HG03575 (cell line): ENCODE results near the gene FZD1.
"Not testable (repeated sequence)": the region's sequence is repeated elsewhere in the genome, so short reads cannot be mapped to it uniquely, and the experiment has no call there.

Source experiments
- ATAC-seq: cut with Tn5 transposase; IDR thresholded peaks from one replicate; pipeline ENCODE4 v1.9.1; 2021; ENCODE audit not compliant: unreplicated experiment, insufficient number of reproducible peaks, low FRiP score; ENCODE audit errors: extremely low read depth

FZD1 gene

DNA sequence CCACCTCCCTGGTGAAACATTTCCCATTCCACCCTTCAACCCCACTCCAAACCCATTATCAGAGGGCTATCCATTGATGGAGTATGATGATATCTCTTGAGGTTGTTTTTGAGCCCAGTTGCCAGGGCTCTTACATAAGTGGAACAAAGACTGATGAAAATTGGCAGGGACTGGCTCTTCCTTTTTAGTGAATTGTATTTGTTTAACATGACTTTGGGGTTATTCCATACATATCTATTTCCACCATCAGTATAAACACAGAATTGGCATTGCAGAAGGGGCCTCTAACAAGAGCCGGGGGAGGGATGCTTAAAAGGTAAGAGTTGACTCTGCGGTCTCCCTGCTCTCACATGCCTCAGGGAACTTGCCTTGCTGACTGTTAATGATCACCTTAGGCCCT lies 28.9 kb downstream of the FZD1 start:
- no peak for ATAC-seq

DNA sequence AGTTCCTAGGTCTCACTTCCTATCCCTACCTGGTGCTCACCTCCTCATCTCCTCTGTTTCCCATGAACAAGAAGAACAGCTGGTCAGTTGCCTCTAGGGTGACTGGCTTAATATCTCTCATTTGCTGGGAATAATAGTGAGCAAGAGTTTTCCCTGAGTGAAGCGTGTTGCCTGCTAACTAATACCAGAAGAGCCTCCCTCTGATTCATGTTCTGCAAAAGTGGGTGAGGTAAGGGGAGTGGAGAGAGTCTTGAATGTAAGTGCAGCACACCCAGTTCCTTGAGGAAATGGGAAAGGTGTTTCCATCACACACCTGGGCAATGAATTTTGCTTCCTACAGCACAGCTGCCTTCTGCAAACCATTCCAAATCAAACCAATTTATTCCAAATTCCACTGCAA lies 29.6 kb downstream of the FZD1 start:
- ATAC-seq, result no peak

DNA sequence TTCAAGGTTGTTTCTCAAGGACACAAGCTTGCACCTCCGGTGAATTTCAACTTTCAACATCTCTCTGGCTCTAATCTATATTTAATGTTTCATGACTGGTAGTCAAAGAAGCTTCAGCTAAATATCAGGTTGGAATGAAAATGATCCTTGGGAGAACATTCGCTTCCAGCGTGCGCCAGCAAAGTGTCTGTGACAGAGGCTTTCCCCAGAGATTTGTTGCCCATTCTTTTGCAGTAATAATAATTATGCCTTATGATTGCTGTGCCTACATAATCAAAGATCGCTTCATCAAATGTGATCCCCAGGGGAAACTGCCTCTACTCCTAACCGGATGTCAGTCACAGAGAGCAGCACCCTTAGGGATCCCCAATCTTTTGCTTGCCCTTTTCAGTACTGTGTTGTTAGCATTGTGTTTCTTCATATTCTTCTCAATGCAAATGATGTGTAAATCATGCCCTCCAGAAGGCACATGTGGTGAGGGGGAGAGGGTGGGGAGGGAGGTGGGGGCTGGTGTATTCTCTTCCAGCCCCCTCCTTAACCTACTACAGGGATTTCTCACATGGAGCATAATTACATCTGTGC lies 30.5 kb downstream of the FZD1 start:
- no peak for ATAC-seq

DNA sequence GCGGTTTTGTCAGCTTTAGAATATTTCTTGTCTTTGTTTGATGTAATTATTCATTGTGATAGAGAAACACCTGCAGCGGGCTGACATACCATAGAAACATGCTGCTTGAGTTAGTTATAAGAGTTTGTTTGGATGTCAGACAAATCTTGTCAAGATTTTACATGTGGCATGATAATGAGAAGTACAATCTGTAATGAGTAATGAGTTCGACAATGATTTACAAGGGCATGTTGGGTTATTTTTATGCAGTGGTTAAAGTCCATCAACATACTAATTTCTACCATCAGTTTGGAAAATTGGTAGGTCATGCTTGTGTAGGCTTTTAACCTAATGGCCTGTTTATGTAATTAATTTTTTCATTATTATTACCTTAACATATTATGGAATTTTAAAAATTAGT lies 31.3 kb downstream of the FZD1 start:
- no peak for ATAC-seq

DNA sequence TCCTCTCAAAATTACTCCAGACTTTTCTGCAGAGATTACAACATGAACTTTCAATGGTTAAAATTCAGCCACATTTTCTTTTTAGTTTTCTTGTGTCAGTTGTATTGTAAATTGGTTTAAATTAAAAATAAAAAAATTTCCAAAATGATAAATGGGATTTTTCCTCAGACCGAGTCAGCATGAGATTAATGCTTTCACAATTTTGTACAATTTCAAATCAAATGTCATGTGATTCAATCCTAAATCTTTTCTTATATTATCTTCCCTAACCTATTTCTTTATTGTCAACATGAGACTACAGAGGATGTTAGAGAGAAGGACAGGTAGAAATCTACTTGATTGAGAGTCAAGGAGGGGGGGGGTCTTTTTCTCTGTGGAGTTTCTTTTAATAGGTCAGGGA lies 33.7 kb downstream of the FZD1 start:
- ATAC-seq, result no peak

DNA sequence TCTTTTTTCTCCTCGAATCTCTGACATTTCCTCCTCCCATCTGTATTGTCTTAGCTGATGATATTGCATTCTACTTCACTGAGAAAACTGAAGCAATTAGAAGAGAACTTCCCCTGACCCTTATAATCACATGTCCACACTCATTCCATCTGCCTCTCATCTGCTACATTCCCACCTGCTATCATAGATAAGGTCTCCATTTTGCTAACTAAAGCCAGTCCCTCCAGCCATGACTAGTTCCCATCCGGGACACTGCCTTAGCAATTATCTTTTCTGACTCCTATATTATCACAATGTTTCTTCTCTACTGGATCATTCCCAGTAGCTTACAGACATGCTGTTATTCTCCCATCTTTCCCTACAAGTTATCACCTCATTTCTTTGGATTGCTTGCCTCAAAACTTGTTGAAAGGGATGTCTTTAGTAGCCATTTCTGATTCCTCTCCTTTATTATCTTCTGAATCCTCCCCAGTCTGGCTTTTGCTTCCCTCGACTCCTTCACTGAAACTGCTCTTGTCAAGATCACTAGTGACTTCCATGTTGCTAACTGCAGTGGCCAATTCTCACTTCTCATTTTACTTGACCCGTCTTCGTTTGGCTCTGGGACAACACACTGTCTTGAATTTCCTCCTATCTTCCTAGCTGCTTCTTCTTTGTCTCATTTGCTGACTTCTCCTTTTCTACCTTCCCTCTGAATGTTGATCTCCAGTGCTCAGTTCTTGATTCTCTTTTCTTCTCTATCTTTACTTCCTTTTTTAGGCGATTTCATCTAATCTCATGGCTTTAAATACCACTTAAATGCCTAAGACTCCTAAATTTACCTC lies 35.9 kb downstream of the FZD1 start:
- no peak for ATAC-seq

DNA sequence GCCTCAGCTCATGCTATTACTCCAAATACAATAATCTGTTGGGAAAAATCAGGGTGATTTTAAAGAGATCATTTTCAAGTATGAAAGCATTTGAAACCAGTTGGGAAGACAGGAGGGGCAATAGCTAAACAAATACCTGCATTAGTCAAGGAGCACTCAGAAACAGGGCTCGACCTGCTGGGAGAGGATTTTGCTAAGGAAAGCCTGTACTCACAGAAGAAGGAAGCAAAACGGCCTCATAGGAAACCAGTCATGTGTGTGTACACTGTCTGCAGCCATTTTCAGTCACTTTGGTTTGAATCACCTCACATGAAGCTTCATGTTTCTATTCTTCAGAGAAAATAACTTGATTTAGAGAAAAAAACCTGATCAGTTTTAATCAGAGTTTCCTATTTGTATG lies 38.6 kb downstream of the FZD1 start:
- no peak for ATAC-seq

DNA sequence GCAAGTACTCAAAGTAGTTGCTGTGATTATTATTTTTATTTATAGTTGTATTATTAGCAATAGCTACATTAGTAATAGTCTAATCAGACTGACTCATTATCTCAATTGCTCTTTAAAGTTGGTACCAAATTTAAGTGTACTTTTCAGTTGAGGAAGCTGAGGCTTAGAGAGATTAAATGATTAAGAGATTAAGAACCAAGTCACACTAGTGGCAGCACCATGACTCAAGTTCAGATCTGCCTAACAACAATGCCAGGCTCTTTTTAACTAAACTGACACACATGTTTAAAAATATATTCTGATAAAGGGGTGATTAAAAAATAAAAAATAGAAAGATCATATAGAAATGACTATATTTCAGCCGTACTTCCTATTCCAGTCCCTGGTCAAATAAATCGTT lies 42.0 kb downstream of the FZD1 start:
- no peak for ATAC-seq

DNA sequence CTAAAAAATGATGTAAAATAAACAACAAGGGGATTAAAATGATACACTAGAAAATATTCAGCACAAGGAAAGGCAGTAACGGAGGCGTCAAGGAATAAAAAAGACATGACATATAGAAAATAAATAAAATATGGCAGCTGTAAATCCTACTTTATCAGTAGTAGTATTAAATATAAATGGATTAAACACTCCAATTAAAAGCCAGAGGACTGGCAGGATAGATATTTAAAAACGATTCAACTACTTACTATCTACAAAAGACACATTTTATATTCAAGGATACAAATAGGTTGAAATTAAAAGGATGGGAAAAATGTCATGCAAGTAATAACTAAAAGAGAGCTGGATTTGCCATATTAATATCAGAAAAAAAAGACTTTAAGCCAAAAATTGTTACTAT lies 43.2 kb downstream of the FZD1 start:
- ATAC-seq, result no peak

DNA sequence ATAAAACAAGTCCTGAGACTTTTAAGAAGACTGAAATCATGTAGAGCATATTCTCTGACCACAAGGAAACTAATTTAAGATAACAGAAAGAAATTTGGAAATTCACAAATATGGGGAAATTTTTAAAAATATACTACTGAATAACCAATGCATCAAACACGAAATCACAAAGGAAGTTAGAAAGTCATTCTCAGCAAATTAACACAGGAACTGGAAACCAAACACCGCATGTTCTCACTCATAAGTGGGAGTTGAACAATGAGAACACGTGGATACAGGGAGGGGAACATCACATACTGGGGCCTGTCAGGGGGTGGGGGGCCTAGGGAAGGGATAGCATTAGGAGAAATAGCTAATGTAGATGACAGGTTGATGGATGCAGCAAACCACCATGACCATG lies 44.0 kb downstream of the FZD1 start:
- ATAC-seq, result not testable (repeated sequence)

DNA sequence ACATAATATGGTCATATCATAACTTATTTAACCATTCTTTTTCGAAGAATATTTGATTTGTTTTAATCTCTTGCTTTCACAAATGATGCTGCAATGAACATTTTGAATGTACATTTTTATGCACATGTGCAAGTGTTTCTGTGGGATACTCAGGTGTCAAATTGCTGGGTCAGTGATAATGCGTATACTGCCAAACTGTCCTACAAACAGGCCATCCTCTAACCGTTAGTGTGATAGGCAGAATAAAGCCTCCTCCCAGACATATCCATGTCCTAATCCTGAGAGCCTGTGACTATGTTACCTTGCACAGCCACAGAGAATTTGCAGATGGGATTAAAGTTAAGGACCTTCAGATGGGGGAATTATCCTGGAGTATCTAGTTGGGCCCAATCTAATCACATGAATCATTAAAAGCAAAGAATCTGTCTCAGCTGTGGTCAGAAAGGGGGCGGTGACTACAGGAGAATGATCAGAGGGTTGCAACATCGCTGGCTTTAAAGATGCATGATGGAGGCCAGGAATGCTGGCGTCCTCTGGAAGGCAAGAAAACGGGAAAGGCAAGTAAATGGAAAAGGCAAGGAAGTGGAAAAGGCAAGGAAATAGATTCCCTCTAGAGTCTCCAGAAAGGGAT lies 46.7 kb downstream of the FZD1 start:
- ATAC-seq, result no peak

DNA sequence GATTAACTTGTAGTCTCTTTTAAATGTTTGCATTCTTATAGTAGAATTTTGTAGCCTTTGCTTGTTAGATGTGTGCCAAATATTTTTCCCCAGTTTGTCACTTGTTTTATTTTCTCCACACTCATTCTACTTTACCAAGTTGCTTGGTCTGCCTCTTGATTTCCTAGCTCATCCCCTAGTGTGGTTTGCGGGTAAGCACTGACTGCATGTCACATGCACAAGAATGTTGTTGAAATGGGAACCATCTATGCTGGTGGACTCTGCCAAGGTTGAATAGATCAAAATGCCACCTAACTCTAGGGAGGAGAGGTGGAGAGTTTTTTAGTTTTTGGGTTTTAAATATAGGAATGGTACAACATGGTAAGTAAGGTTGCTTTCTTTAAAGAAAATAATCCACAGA lies 47.6 kb downstream of the FZD1 start:
- no peak for ATAC-seq

DNA sequence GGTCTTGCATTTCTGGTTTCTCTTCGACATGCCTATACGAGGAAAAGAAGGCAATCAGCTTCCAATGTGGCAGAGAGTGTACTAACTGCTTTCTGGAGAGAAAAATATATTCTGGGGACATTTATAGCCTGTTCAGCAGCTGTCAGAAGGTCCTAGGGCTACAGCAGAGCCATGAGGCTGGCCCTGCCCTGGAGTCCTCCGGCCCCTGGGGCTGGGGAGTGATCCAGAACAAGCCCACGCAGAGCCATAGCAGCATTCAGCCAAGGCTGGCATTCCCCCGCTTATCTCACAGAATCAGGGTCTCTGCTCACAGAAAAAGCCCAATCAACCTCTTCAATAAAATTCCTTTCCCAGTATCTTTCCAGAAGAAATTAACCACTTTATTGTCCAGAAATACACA lies 48.9 kb downstream of the FZD1 start:
- ATAC-seq, result no peak

DNA sequence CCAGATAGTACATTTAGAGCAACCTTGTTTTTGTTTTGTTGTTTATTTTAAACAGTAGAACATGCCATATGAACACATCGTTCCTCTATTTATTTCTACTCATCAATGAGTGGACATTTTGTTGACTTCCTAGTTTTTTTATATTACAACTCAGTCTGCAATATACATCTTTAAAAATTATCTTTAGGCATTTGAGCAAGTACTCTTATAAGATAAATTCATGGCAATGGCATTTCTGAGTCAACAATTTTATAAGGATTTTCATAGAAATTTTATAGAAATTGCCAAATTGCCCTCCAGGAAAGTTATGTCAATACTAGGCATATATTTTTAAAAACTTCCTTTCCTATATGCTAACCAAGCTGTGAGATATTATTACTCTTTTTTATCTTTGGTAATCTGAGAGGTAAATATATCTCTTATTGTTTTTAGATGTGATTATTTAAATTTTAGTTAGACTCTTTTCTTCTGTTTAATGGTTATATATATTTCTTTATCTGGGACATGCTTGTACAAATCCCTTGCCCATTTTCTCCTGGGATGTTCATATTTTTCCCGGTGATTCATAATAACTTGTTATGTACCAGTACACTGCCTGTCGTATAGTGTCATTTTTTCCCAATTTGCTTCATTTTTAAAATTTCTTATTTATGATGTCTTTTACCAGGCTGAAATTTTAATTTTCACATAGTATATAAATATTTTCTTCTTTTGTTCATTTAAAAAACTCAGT lies 50.5 kb downstream of the FZD1 start:
- no peak for ATAC-seq

DNA sequence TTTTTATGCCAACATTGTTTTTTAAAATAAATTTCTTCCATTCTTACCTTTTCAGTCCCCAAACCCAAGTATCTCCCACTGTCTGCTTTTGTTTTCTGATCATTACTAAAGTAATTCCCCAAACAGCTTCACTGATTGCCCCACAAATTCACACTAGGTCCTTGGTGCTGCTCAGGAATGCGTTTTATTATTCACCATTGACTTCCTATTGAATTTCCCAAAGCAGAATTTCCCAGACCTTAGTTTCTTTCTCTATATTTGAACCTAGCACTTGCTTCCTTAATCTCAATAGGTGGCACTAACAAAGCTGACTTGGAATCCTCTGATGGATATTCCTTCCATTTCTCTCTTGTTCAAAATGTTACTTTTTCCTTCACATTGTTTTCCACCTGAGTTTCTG lies 52.2 kb downstream of the FZD1 start:
- no peak for ATAC-seq

DNA sequence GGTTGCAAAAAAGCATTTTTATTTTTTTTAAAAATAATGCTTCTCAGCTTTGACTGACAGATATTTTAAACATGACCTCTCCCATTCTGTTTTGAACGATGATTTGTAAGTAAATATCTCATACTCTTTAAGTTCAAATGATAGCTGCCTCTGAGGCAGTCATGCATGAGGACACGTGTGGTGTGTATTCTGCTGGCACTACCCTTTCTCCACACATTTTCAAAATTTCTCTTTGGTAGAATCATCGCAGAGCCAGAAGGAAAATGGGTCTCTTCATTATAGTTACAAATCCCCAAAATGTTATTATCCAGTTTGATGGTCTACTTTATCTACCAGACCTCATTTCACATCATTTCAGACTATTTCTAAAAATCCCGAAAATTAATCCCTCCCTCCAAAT lies 55.1 kb downstream of the FZD1 start:
- no peak for ATAC-seq

DNA sequence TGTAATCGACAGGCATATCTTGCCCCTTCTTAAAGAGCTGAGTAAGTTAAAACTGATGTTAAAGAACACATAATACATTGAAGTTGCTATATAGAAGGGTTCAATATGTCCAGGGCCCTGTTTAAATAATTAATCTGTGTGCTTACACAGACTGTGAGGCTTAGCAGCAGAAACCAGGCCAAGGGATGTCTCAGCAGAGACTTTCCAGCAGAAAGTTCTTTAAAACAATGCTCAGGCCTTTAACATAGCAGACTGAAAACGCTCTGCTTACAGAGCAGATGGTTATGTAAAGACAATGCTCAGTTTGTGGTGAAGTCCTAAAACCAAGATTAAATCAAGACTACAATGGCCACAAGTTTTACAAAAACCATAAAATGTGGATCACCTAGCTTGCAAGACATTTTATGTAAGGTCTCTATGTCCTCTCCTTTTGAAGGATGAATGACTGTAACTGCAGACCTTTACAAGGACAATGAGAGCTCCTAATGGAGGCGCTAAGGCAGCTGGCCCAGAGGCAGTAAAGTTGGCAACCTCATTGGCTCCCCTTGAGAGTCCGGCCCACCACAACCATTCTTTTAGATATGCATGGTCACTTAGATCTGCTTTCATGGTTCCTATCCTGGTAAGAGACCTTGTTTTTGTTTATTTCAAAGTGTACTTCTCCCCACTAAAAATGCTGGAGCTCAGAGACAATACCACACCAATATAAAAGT lies 56.3 kb downstream of the FZD1 start:
- no peak for ATAC-seq
